ENCODE results near the gene ST8SIA5. TPM values are rescaled to one million over a fixed set of nuclear protein-coding genes. Genes with fewer than 3 reads are reported as not detected.

Gene ST8SIA5
- total and polyA plus RNA-seq, 2 of the 4 experiments (the other 2 are of a cell fraction) = 0.03 TPM; not detected in 1

- no peaks in the 10 kb centered on the region for H3K9me3 ChIP-seq (ENCODE audit: control insufficient read depth, insufficient read depth, low read length)
- intact Hi-C loops (cut with micrococcal nuclease) (no loop called here), in situ Hi-C loops (cut with MboI; ENCODE audit: low sequenced_read_pairs) (no loop called here), dilution Hi-C loops (cut with HindIII; ENCODE audit: low sequenced_read_pairs, unreplicated experiment) (no loop called here)
- TF ChIP-seq CHD1 (IDR thresholded peaks at IDR 0.05; ENCODE audit: low read depth, low read length) (no peak), CEBPB (IDR thresholded peaks at IDR 0.05; ENCODE audit: low read depth, low read length) (no peak), MAFK (IDR thresholded peaks at IDR 0.05; ENCODE audit: low read depth, low read length) (no peak), NFE2L2 (IDR thresholded peaks at IDR 0.05; ENCODE audit: low read depth, low read length) (no peak), RCOR1 (IDR thresholded peaks at IDR 0.05; ENCODE audit: insufficient replicate concordance, low read length) (no peak), RFX5 (IDR thresholded peaks at IDR 0.05; ENCODE audit: low read depth, low read length) (no peak), MAZ (IDR thresholded peaks at IDR 0.05; ENCODE audit: borderline replicate concordance, low read depth, low read length) (no peak), SMC3 (IDR thresholded peaks at IDR 0.05; ENCODE audit: low read depth, low read length) (no peak), BHLHE40 (IDR thresholded peaks at IDR 0.05; ENCODE audit: low read depth, low read length) (no peak), POLR2A (IDR thresholded peaks at IDR 0.05; ENCODE audit: low read depth, low read length) (no peak), FOS (IDR thresholded peaks at IDR 0.05; ENCODE audit: low read depth, low read length) (no peak), ELK1 (IDR thresholded peaks at IDR 0.05; ENCODE audit: borderline replicate concordance, low read depth, low read length) (no peak), MXI1 (IDR thresholded peaks at IDR 0.05; ENCODE audit: borderline replicate concordance, low read depth, low read length) (no peak), RAD21 (IDR thresholded peaks at IDR 0.05; ENCODE audit: low read length) (no peak)
- TF ChIP-seq, protein P1, sequence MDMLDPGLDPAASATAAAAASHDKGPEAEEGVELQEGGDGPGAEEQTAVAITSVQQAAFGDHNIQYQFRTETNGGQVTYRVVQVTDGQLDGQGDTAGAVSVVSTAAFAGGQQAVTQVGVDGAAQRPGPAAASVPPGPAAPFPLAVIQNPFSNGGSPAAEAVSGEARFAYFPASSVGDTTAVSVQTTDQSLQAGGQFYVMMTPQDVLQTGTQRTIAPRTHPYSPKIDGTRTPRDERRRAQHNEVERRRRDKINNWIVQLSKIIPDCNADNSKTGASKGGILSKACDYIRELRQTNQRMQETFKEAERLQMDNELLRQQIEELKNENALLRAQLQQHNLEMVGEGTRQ (IDR thresholded peaks at IDR 0.05; ENCODE audit: low read depth, low read length) = no peak
- TF ChIP-seq, protein P2, sequence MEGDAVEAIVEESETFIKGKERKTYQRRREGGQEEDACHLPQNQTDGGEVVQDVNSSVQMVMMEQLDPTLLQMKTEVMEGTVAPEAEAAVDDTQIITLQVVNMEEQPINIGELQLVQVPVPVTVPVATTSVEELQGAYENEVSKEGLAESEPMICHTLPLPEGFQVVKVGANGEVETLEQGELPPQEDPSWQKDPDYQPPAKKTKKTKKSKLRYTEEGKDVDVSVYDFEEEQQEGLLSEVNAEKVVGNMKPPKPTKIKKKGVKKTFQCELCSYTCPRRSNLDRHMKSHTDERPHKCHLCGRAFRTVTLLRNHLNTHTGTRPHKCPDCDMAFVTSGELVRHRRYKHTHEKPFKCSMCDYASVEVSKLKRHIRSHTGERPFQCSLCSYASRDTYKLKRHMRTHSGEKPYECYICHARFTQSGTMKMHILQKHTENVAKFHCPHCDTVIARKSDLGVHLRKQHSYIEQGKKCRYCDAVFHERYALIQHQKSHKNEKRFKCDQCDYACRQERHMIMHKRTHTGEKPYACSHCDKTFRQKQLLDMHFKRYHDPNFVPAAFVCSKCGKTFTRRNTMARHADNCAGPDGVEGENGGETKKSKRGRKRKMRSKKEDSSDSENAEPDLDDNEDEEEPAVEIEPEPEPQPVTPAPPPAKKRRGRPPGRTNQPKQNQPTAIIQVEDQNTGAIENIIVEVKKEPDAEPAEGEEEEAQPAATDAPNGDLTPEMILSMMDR (conservative IDR thresholded peaks at IDR 0.05; ENCODE audit: low read depth, low read length) = no peak
- H3K27me3 ChIP-seq (ENCODE audit: control insufficient read depth, insufficient read depth, low read length) = peaks cover 10% of the 10 kb centered on the region
- H3K36me3 ChIP-seq (ENCODE audit: control insufficient read depth, insufficient read depth, low read length) = no peaks in the 10 kb centered on the region
- H3K56ac ChIP-seq (ENCODE audit: extremely low read depth, insufficient read depth, low read length) = no peak overlapping the region
- DNase-seq (no peak), ATAC-seq (ENCODE audit: low read depth) (no peak)
- H2AFZ ChIP-seq (replicated peaks; ENCODE audit: low read length, poor library complexity) = no peak overlapping the region
- no peak overlapping the region for H4K91ac ChIP-seq (ENCODE audit: insufficient read depth, low read depth, low read length)
- H3K4me1 ChIP-seq (ENCODE audit: control insufficient read depth, insufficient read depth, low read length) = no peaks in the 10 kb centered on the region
- H3K79me1 ChIP-seq (ENCODE audit: low read depth in 1 of 2, low read length in 2 of 2) = no peaks in the 10 kb centered on the region
- H3K18ac ChIP-seq (ENCODE audit: low read depth, low read length) = no peak overlapping the region
- POLR2A ChIA-PET (ENCODE audit: unreplicated experiment) = no interaction called here
- no peak overlapping the region for H3K4me3 ChIP-seq (ENCODE audit: insufficient read depth, low read depth, low read length)
- H4K20me1 ChIP-seq (ENCODE audit: insufficient read depth, low read length) = no peaks in the 10 kb centered on the region
- no peak overlapping the region for H3K27ac ChIP-seq (ENCODE audit: insufficient read depth, low read length)
- CTCF ChIA-PET = no interaction called here
- no peak overlapping the region for H2BK5ac ChIP-seq (ENCODE audit: low read depth, low read length, poor library complexity, severe bottlenecking)
- no peak overlapping the region for H3K4ac ChIP-seq (ENCODE audit: low read depth, low read length)
- WGBS, 2 experiments (ENCODE audit: extremely low coverage in 2 of 2, insufficient read length in 1 of 2) = 67% methylated on average over 5 of the region's 7 CpGs; no CpG with 5 or more reads in 1 of the 2 experiments
- no peak overlapping the region for H4K5ac ChIP-seq (ENCODE audit: low read depth, low read length)
- no peak overlapping the region for H2AK9ac ChIP-seq (replicated peaks; ENCODE audit: low read depth, low read length, poor library complexity)
- H2BK120ac ChIP-seq (ENCODE audit: low read depth, low read length) = no peak overlapping the region
- no peak overlapping the region for H2AK5ac ChIP-seq (ENCODE audit: low read depth, low read length)
- H3K23ac ChIP-seq (ENCODE audit: low read depth, low read length) = no peak overlapping the region
- H3K9me1 ChIP-seq (ENCODE audit: insufficient read depth, low read length) = no peaks in the 10 kb centered on the region
- no peak overlapping the region for H2BK20ac ChIP-seq (ENCODE audit: low read depth, low read length)
- H3K4me2 ChIP-seq (ENCODE audit: low read depth, low read length) = no peak overlapping the region
- H3K14ac ChIP-seq (replicated peaks; ENCODE audit: low read depth, low read length) = no peak overlapping the region
- H3K9ac ChIP-seq (ENCODE audit: low read depth, low read length) = no peak overlapping the region
- BruUV-seq (replicated peaks) = no TSS peak
- no peak overlapping the region for H4K8ac ChIP-seq (ENCODE audit: low read depth in 2 of 2, low read length in 2 of 2)
- H2BK15ac ChIP-seq (ENCODE audit: low read depth, low read length) = no peak overlapping the region
Observed at GRCh38 chr18:46646468-46646867, 110.4 kb downstream of the ST8SIA5 start.
